GM21717 (cell line): ENCODE measurements around the gene HLA-E.
"Not testable (repeated sequence)": the region's sequence is repeated elsewhere in the genome, so short reads cannot be mapped to it uniquely, and the experiment has no call there.

Experiments used
- ATAC-seq: cut with Tn5 transposase; IDR thresholded peaks from one replicate; pipeline ENCODE4 v1.9.1; 2021; ENCODE audit warnings: mild to moderate bottlenecking, moderate library complexity; ENCODE audit not compliant: unreplicated experiment

Gene HLA-E

DNA sequence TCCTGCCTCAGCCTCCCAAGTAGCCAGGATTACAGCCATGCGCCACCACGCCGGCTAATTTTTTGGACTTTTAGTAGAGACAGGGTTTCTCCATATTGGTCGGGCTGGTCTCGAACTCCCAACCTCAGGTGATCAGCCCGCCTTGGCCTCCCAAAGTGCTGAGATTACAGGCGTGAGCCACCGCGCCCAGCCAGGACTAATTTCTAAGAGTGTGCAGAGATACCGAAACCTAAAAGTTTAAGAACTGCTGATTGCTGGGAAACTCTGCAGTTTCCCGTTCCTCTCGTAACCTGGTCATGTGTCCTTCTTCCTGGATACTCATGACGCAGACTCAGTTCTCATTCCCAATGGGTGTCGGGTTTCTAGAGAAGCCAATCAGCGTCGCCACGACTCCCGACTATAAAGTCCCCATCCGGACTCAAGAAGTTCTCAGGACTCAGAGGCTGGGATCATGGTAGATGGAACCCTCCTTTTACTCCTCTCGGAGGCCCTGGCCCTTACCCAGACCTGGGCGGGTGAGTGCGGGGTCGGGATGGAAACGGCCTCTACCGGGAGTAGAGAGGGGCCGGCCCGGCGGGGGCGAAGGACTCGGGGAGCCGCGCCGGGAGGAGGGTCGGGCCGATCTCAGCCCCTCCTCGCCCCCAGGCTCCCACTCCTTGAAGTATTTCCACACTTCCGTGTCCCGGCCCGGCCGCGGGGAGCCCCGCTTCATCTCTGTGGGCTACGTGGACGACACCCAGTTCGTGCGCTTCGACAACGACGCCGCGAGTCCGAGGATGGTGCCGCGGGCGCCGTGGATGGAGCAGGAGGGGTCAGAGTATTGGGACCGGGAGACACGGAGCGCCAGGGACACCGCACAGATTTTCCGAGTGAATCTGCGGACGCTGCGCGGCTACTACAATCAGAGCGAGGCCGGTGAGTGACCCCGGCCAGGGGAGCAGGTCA lies at the start of gene HLA-E:
HLA-E (plus strand) TSS at position 429 of the 945 bp plus-strand sequence; CDS start at position 452, 23 bp downstream.
- peak; percentile 75 for ATAC-seq

DNA sequence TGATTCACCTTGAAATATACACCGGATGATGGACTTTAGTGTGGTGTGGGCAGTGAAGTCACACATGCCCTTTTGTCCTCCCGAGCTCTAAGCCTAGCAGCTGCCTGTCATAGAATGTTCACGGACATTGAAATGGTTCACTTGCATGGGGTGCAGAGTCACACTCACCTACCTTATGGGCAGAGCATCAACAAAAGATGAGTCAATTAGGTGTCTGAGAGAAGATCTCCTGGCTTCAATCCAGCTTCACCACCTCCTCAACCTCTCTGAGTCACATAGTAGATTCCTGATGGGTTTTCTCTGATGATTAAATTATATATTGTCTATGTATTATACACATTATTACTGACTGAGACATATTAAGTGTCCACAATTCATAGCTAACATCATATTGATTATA lies 48.1 kb upstream of the HLA-E start:
- ATAC-seq, result no peak

DNA sequence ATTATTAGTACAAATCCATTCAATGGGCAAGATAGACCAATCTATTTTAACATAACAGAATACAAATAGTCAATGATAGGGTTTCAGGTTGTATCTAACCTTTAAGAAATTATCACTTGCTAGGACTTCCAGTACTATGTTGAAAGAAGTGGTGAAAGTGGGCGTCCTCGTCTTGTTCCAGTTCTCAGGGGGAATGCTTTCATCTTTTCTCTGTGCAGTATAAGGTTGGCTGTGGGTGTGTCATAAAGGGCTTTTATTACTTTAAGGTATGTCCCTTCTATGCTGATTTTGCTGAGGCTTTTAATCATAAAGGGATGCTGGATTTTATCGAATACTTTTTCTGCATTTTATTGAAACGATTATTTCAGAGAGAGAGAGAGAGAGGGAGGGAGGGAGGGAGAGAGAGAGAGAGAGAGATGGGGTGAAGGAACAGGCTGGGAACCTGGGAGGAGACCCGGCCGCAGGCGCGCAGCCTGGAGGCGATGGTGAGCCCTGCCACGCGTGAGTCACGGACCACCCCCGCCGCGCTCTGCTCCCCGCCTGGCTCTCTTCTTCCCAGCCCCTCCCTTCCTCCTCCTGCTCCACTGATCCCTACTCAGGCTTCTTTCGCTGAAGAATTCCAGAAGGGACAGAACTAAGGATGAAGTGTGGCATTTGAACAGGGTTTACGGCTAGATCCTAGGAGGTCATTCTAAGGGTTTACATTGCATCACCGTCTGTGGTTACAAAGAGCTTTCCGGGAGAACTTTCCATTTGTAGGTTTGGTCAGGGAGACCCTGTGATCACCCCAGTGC lies 45.5 kb upstream of the HLA-E start:
- ATAC-seq, result no peak

DNA sequence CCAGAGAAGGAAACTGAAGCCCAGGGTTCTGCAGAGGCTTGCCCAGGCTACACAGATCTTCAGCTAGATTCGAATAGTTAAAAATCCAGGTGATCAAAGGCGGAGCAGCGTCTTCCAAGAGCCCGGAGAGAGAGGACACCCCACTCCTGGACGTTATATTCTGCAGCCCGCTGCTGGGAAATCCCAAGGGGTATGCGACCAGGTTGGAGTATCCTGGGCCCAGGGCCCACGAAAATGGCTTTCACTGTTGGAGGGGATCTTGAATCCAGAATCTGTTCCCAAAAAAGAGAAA lies 44.9 kb upstream of the HLA-E start:
- ATAC-seq, result no peak

DNA sequence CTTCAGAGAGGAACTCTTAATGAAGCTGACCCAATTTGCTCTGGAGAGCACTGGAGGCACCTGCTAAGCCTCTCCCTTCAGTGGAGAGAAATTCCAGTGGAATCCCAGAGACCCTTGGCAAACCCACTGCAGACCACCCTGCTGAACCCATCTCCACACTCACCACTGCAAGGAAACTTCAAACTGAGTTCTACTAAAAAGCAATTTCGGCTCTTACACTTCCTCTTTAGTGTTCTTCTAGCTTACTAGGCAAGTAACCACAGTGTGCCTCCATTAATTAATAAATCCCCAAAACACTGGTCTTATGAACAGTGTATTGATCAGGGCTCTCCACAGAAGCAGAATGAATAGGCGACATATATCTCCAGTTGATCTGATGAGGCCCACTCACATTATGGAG lies 43.0 kb upstream of the HLA-E start:
- no peak for ATAC-seq

DNA sequence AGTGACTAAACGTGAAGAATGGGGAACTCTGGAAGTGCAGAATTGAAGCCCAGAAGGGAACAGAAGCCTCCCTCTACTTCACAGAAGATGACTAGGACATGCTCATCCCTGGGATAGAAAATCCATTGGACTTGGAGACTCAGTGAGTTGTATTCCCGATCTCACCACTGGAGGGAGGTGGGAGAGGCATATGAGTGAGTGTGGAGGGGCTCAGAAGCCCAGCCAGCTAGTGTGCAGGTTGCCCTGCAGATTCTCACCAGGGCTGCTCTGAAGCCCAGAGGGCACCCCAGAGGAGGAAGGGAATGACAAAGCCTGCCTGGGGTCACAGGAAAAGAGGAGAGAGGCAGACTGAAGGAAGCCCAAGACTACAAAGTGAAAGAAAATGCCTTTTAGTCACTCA lies 42.1 kb upstream of the HLA-E start:
- ATAC-seq, result no peak

DNA sequence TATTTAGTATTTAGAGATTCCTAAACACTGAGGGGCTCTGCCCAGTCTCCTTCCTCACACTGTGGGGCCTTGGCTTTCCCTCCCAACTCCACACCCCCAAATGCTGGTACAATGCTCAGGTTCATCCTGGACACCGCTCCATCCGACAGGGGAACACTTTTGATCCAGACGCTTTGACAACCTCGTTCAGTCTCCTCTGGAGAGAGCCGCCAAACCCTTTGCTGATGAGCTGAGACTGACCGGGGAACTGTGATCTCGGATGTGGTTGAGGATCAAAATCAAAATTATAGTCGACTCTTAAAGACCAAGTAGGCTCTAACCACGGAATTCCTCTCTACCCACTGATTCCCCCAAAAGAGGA lies 38.8 kb upstream of the HLA-E start:
- ATAC-seq, result no peak

DNA sequence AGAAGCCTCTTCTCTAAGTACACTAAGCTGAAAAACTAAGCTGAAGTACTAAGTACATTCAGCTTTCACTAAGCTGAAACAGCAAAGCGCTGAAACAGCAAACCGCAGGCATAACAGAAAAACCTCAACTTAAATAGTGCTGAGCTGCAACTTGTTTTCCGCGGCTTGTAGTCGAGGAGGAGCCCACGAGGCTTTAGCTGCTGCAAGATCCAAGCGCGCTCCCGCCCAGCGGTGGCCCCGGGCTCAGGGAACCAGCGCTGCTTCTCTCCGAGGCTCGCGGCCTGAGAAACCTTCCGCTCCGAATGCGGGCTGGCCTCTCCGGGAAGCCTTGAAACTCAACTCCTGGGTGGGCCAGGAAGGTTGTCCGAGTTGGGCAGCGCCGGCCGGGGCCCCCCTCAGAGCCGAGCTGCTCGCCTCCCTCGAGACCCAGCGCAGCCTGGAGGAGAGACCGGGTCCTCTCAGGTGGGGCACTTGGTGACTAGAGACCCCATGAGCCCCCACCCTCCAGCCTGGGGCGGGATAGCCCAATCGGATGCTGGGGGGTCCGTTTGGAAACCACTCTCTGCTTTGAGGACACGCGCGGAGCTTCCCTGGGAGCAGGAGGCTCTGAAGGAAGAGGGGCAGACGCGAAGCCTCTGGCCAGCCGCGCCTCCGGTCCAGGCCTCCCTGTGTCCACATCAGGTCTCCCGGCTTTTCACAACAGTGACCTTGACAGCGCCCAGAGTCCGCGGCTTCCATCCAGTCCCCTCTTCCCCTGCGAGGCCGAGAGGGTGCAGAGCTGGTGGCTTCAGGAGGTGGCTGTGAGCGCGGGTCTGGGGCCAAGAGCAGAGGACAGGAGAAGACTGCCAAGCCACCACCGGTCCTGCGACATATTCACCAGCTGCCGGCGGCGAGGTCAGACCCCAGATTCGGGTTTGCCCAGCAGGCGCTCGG lies 38.1 kb upstream of the HLA-E start:
- no peak for ATAC-seq

DNA sequence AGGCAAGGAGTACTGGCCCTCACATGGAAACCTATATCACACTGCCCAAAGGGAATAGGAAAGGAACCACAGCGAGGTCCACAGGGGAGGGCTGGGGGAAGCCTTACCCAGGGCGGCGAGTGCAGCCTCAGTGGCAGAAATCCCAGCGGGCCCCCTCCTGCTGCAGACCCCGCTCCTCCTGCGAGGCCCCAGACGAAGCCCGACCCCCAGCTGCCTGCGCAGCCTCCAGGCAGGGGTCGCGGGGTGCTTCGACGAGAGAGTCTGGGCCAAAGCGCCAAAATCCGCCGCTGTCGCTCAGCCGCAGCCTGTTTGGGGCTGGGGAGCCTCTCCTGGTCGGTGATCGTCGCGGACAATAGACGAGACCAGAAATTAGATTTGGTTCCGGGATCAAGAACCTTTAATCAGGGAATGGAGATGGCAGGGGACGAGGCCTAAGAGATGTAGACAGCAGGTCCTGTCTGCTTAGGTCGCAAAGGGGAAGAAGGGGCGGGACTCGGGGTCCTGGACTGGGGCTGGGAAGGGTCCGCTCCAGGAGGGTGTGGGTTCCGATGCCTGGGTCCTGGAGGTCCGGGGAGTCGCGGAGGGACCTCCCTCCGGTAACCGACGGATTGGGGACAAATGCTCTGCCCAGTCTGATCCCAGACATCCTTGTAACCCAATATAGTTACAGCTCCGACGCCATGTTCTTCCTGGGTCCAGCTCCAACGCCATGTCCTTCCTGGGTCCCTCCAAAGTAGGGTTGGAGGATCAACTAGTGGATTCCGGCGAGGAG lies 36.4 kb upstream of the HLA-E start:
- ATAC-seq, result no peak

DNA sequence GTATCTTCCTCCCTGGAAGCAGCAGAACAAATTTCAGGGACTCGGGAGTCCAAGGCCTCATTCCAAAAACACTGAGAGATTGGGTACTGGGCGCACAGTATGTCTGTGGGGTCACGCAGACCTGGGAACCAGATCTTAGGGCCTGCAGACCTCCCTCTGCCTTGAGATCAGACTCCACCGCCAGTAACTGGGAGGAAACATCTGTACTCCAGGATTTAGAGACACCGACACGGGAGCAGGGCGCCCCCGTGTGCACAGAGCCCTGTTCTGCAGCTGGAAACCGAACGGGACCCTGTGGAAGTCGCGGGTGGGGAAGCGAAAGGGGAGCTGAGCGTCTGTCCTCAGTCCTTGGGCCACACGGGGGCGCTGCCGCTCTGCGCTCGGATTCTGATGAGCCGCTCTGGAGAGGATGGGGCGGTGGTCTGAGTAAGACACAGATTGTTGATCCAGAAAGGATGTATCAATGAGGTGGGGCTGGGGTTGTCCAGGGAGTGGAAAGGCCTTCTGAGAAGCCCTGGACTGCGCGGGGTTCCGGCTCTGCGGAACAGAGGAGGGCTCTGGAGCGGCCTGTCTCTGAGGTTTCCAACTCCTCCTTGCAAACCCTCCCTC lies 35.7 kb upstream of the HLA-E start:
- no peak for ATAC-seq

DNA sequence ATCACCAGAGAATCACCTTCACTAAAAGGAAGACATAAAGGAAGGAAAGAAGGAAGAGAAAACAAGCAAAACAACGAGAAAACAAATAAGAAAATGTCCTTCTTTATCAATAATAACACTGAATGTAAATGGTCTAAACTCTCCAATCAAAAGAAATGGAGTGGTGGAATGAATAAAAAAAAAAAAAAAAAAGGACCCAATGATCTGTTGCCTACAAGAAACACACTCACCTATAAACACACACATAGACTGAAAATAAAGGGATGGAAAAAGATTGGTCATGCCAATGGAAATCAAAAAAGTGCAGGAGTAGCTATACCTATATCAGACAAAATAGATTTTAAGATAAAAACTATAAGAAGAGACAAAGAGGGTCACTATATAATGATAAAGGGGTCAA lies 30.2 kb upstream of the HLA-E start:
- ATAC-seq, result no peak

DNA sequence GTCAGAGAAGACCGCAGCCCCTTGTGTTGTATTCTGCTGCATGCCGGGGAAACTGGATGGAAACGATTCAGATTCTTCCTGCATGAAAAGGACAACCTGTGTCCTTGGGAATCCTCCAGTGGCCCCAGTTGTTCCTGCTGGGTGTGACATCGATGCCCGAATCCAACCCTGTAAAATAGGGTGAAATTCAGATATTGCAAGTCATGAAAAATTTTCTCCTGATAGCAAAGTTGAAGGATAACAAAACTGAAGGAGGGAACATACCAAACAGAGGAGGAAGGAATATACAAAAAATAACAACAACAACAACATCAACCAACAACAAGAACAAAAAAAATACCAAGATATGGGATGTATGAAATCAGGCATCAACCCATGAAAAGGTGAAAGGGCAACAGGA lies 28.3 kb upstream of the HLA-E start:
- ATAC-seq, result no peak

DNA sequence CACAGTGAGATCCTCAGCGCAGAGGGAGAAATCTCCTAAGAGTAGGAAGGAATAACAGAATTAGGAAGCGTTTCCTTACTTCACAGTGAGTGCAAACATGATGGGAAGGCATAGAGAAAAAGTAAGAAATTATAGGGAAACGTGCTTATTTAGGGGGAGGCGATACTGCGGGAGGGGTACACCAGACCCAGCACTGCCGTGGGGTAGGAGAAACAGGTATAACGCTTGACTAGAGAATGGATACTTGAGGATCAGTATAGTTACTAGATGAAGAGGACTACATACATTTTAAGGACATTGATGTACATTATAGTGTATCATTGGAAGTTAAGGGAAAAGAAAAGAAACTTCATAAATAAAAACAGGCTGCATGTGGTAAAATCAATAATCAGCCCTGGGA lies 26.8 kb upstream of the HLA-E start:
- no peak for ATAC-seq

DNA sequence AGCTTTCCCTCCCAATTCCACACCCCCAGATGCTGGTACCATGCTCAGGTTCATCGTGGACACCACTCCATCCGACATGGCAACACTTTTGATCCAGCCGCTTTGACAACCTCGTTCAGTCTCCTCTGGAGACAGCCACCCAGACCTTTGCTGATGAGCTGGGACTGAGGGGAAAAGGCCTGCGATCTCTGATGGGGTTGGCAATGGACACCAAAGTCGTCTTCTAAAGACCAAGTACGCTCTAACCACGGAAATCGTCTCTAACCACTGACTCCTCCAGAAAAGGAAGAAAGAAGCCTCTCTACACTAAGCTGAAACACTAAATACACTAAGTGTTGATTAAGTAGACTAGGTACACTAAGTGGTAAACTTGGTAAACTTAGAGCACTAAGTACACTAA lies 26.1 kb upstream of the HLA-E start:
- no peak for ATAC-seq

DNA sequence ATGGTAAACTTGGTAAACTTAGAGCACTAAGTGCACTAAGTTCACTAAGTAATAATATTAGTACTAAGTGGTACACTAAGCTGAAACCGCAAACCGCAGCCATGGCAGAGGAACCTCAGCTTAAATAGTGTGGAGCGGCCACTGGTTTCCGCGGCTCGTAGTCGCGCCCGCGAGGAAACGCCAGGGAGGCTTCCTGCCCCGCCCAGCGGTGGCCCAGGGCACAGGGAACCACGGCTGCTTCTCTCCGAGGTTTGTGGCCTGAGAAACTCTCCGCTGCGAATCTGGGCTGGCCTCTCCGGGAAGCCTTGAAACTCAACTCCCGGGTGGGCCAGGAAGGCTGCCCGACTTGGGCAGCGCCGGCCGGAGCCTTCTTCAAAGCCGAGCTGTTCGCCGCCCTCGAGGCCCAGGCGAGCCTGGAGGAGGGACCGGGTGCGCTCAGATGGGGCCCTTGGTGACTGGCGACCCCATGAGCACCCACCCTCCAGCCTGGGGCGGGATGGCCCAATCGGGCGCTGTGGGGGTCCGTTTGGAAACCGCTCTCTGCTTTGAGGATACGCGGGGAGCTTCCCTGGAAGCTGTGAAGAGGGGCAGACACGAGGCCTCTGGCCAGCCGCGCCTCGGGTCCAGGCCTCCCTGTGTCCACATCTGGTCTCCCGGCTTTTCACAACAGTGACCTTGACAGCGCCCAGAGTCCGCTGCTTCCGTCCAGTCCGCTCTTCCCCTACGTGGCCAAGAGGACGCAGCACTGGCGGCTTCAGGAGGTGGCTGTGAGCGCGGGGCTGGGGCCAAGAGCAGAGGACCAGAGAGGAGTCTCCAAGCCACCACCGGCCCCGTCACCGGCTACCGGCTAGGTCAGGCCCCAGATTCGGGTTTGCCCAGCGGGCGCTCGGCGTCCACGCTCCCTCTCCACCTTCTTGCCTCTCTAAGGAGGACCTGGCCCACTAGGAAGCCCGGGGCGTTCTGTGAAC lies 25.4 kb upstream of the HLA-E start:
- no peak for ATAC-seq

DNA sequence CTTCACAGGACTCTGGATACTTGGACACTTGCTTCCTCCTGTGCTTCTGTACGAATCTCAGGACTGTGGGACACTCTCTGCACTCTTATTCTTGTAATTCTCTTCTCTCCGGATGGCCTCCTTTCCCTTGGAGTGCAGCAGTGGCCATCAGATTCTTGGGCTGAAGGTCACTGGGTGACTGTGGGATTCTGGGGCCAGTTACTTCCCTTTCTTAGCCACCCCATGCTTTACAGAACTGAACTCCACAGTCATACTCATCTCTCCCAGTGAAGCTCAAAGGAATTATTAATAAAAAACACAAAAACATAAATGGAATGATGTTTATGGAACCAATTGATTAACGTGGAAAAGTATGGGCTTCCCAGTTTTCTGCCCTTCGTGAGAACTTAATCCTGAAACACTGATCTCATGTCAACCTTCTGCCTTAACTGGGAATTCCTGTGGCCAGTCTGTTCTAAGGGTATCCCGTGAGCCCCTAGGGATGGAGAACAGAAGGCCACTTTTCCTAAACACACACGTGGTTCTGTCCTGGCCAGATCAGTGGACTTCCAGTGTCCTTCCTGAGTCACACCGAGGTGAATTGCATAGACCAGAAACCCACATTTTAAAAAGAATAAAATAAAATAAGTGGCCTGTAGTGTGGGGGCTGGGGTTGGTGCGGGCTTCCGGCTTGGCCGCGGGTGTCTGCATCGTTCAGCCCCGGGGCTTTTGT lies 23.6 kb upstream of the HLA-E start:
- no peak for ATAC-seq

DNA sequence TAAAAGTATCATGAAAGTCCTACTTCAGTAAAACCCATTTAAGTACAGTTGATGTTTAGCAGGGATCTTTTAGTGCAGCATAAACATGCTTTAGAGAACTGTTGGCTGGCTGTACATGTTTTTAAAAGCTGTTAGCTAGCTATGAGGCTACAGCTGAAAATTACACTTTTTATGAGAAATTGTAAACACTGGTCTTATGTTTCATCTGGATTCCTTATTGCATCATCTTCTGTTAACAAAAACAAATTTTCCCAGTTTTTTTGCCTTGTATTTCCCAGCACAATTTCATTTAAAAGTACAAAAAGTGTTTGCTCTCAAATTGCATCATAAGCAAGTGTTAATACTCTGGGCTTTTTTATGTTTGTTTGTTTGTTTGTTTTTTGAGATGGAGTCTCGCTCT lies 18.3 kb upstream of the HLA-E start:
- ATAC-seq, result no peak

DNA sequence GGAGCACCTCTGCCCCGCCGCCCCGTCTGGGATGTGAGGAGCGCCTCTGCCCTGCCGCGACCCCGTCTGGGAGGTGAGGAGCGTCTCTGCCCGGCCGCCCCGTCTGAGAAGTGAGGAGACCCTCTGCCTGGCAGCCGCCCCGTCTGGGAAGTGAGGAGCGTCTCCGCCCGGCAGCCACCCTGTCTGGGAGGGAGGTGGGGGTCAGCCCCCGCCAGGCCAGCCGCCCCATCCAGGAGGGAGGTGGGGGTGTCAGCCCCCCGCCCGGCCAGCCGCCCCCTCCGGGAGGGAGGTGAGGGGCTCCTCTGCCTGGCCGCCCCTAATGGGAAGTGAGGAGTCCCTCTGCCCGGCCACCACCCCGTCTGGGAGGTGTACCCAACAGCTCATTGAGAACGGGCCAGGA lies 14.2 kb upstream of the HLA-E start:
- ATAC-seq, result not testable (repeated sequence)
